Measurements from ENCODE around the gene ELP1. TPM values are rescaled to one million over a fixed set of nuclear protein-coding genes. Genes with fewer than 3 reads are reported as not detected.

ELP1 gene
- total and polyA plus RNA-seq, 2 experiments from 2014 or later, result 9.1 to 46.3 TPM

GRCh38 chr9:108837530-108837929 is 96.4 kb downstream of the ELP1 start (continued):
- TF ChIP-seq ZNF462 (CRISPR knock-in tag; IDR thresholded peaks at IDR 0.05), result no peak
- no peak for TF ChIP-seq CTCF (conservative IDR thresholded peaks at IDR 0.05; ENCODE audit: low read depth in 2 of 2)
- no peak for TF ChIP-seq CREB1 (CRISPR knock-in tag; IDR thresholded peaks at IDR 0.05; ENCODE audit: low read depth)
- TF ChIP-seq ZNF331 (CRISPR knock-in tag; IDR thresholded peaks at IDR 0.05; ENCODE audit: low read depth), result no peak
- TF ChIP-seq JUNB (IDR thresholded peaks at IDR 0.05; ENCODE audit: unreplicated experiment), result no peak
- TF ChIP-seq EZH2phosphoT487 (IDR thresholded peaks at IDR 0.05; ENCODE audit: unreplicated experiment), result no peak
- no peak for TF ChIP-seq NANOG (IDR thresholded peaks at IDR 0.05; ENCODE audit: borderline replicate concordance)

- no peaks in the 10 kb centered on the region; the same call in 1 of the 2 replicates for H3K4me1 ChIP-seq (ENCODE audit: insufficient read depth)
- no peaks in the 10 kb centered on the region for H3K27me3 ChIP-seq (ENCODE audit: insufficient read depth)
- H3K4me3 Mint-ChIP-seq, result no peak overlapping the region
- H2AFZ ChIP-seq, result no peak overlapping the region; the same call in 1 of the 2 replicates
- peaks cover 7% of the 10 kb centered on the region; the same call in 1 of the 2 replicates for H3K9me2 ChIP-seq (ENCODE audit: insufficient read depth)
- peaks cover 2% of the 10 kb centered on the region for H3K27me3 Mint-ChIP-seq (ENCODE audit: insufficient read depth, low read depth, poor library complexity)
- no peaks in the 10 kb centered on the region; the same call in 2 of the 3 replicates for H3K9me3 Mint-ChIP-seq
- H3K36me3 Mint-ChIP-seq (ENCODE audit: low read depth), result no peaks in the 10 kb centered on the region
- H3K4me3 ChIP-seq, result no peak overlapping the region
- H3K27ac Mint-ChIP-seq, result no peak overlapping the region
- H3K79me2 ChIP-seq (replicated peaks; ENCODE audit: insufficient read depth), result no peaks in the 10 kb centered on the region
- no peaks in the 10 kb centered on the region for H4K20me1 ChIP-seq (replicated peaks; ENCODE audit: insufficient read depth)
- no peak overlapping the region for H3K4me2 ChIP-seq
- ATAC-seq (no peak), DNase-seq (ENCODE audit: low spot score) (no peak)
- H3K4me1 Mint-ChIP-seq, result peaks cover 12% of the 10 kb centered on the region
- no peaks in the 10 kb centered on the region for H3K36me3 ChIP-seq (ENCODE audit: insufficient read depth)
- no peaks in the 10 kb centered on the region for H3F3A ChIP-seq (replicated peaks; ENCODE audit: low read depth)
- no peak overlapping the region for H3K27ac ChIP-seq (ENCODE audit: low read depth)
- no peak for TF ChIP-seq ETS1 (IDR thresholded peaks at IDR 0.05)
- no peak for TF ChIP-seq ZNF331 (CRISPR knock-in tag; IDR thresholded peaks at IDR 0.05; ENCODE audit: low read depth)
- no peak for TF ChIP-seq CTCF (conservative IDR thresholded peaks at IDR 0.05; ENCODE audit: low read depth in 2 of 2)
- TF ChIP-seq JUNB (IDR thresholded peaks at IDR 0.05; ENCODE audit: unreplicated experiment), result no peak
These were observed 97.1 kb downstream of the ELP1 start for GRCh38 chr9:108836781-108837180.

Measured in GM23338 (cell line).